GM23338 (cell line): ENCODE results near the gene SPATA20. TPM values are rescaled to one million over a fixed set of nuclear protein-coding genes. Genes with fewer than 3 reads are reported as not detected.

ENCODE experiments used
- ATAC-seq: fragments of 200-7000 bp; cut with Tn5 transposase; 3 replicates; pipeline ENCODE4 v1.9.1; 2020
- DNase-seq: peaks from one replicate; pipeline ENCODE4 v3.0.0-alpha.2; 2015; ENCODE audit warnings: low spot score
- H2AFZ ChIP-seq: fragments of 200-600 bp; sonication (generic); 2 replicates; pipeline ENCODE4 v1.8.0; 2016; ENCODE audit warnings: antibody characterized with exemption, mild to moderate bottlenecking, moderate library complexity
- H3F3A ChIP-seq: fragments of 200-600 bp; sonication (generic); replicated peaks from 2 replicates; pipeline ENCODE4 v1.8.0; 2017; ENCODE audit warnings: antibody characterized with exemption, mixed run types, low read depth
- H3K27ac ChIP-seq: fragments of 200-600 bp; sonication (generic); 2 replicates; pipeline ENCODE4 v1.6.1; 2016; ENCODE audit warnings: low read depth
- H3K27me3 ChIP-seq: fragments of 200-600 bp; sonication (generic); 2 replicates; pipeline ENCODE4 v1.8.0; 2016; ENCODE audit warnings: mild to moderate bottlenecking, mixed run types, moderate library complexity; ENCODE audit not compliant: insufficient read depth
- H3K36me3 ChIP-seq: fragments of 200-600 bp; sonication (generic); 2 replicates; pipeline ENCODE4 v1.8.0; 2016; ENCODE audit warnings: mild to moderate bottlenecking; ENCODE audit not compliant: insufficient read depth
- H3K4me1 ChIP-seq: fragments of 200-600 bp; sonication (generic); 2 replicates; pipeline ENCODE4 v1.8.0; 2016; ENCODE audit warnings: mild to moderate bottlenecking, moderate library complexity; ENCODE audit not compliant: insufficient read depth
- H3K4me2 ChIP-seq: fragments of 200-600 bp; sonication (generic); 2 replicates; pipeline ENCODE4 v1.7.1; 2017; ENCODE audit warnings: mixed run types
- H3K4me3 ChIP-seq: fragments of 200-600 bp; sonication (generic); 2 replicates; pipeline ENCODE4 v1.6.1; 2016; ENCODE audit warnings: mixed run types
- H3K79me2 ChIP-seq: fragments of 200-600 bp; sonication (generic); replicated peaks from 2 replicates; pipeline ENCODE4 v1.8.0; 2017; ENCODE audit warnings: mild to moderate bottlenecking; ENCODE audit not compliant: insufficient read depth
- H3K9me2 ChIP-seq: fragments of 200-600 bp; sonication (generic); 2 replicates; pipeline ENCODE4 v1.8.0; 2017; ENCODE audit not compliant: insufficient read depth
- H4K20me1 ChIP-seq: fragments of 200-600 bp; sonication (generic); replicated peaks from 2 replicates; pipeline ENCODE4 v1.8.0; 2017; ENCODE audit warnings: mild to moderate bottlenecking; ENCODE audit not compliant: insufficient read depth
- H3K27ac Mint-ChIP-seq: 2 replicates; pipeline ENCODE4 v1.8.0; 2020; ENCODE audit warnings: inconsistent platforms, mild to moderate bottlenecking, moderate library complexity, mixed read lengths
- H3K27me3 Mint-ChIP-seq: 3 replicates; pipeline ENCODE4 v1.8.0; 2022; ENCODE audit warnings: low read depth, mild to moderate bottlenecking, moderate library complexity, mixed read lengths, inconsistent platforms; ENCODE audit not compliant: insufficient read depth, poor library complexity
- H3K36me3 Mint-ChIP-seq: 3 replicates; pipeline ENCODE4 v1.8.0; 2021; ENCODE audit warnings: low read depth, mild to moderate bottlenecking, inconsistent platforms, moderate library complexity, mixed read lengths
- H3K4me1 Mint-ChIP-seq: 3 replicates; pipeline ENCODE4 v1.8.0; 2020; ENCODE audit warnings: mild to moderate bottlenecking, inconsistent platforms, mixed read lengths
- H3K4me3 Mint-ChIP-seq: 3 replicates; pipeline ENCODE4 v1.8.0; 2021; ENCODE audit warnings: moderate library complexity, mild to moderate bottlenecking, inconsistent platforms, mixed read lengths
- H3K9me3 Mint-ChIP-seq: 3 replicates; pipeline ENCODE4 v1.8.0; 2020; ENCODE audit warnings: moderate library complexity, mild to moderate bottlenecking, inconsistent platforms, mixed read lengths
- CREB1 ChIP-seq: fragments of 250-450 bp; sonication (Bioruptor Pico); IDR thresholded peaks from 2 replicates; pipeline ENCODE4 v1.5.0; 2020; ENCODE audit warnings: low read depth, mild to moderate bottlenecking, moderate library complexity
- ETS1 ChIP-seq: IDR thresholded peaks from 2 replicates; pipeline ENCODE4 v1.6.1; 2016; ENCODE audit warnings: antibody characterized with exemption
- EZH2 ChIP-seq: fragments of 200-600 bp; sonication (generic); IDR thresholded peaks from one replicate; pipeline ENCODE4 v1.8.0; 2017; ENCODE audit warnings: antibody characterized with exemption, mild to moderate bottlenecking, low read depth; ENCODE audit not compliant: unreplicated experiment
- EZH2phosphoT487 ChIP-seq: fragments of 200-600 bp; sonication (generic); IDR thresholded peaks from one replicate; pipeline ENCODE4 v1.8.1; 2018; ENCODE audit warnings: antibody characterized with exemption; ENCODE audit not compliant: unreplicated experiment
- JUNB ChIP-seq: IDR thresholded peaks from one replicate; pipeline ENCODE4 v1.6.1; 2016; ENCODE audit warnings: antibody characterized with exemption; ENCODE audit not compliant: unreplicated experiment
- NANOG ChIP-seq: IDR thresholded peaks from 2 replicates; pipeline ENCODE4 v1.6.1; 2016; ENCODE audit warnings: antibody characterized with exemption, borderline replicate concordance
- POLR2AphosphoS5 ChIP-seq: IDR thresholded peaks from 2 replicates; pipeline ENCODE4 v1.6.1; 2016; ENCODE audit warnings: antibody characterized with exemption, low read depth
- STAT1 ChIP-seq: IDR thresholded peaks from one replicate; pipeline ENCODE4 v1.6.1; 2016; ENCODE audit warnings: antibody characterized with exemption; ENCODE audit not compliant: unreplicated experiment
- ZNF114 ChIP-seq: fragments of 250-450 bp; sonication (Bioruptor Pico); IDR thresholded peaks from 2 replicates; pipeline ENCODE4 v1.5.0; 2020; ENCODE audit warnings: mild to moderate bottlenecking, moderate library complexity
- ZNF331 ChIP-seq: fragments of 250-450 bp; sonication (Bioruptor Pico); IDR thresholded peaks from 2 replicates; pipeline ENCODE4 v1.5.0; 2020; ENCODE audit warnings: low read depth, mild to moderate bottlenecking, moderate library complexity
- ZNF462 ChIP-seq: fragments of 250-450 bp; sonication (Bioruptor Pico); IDR thresholded peaks from 2 replicates; pipeline ENCODE4 v1.5.0; 2020; ENCODE audit warnings: mild to moderate bottlenecking, moderate library complexity
- polyA plus RNA-seq: library from polyadenylated mRNA; unstranded; fragments of >200 nt; fragmentation: Nextera tagmentation; extraction: Ambion mirVana; gene quantifications from 2 replicates; pipeline ENCODE4 v1.2.1, GENCODE V29; 2016
- total RNA-seq: library from RNA; depleted of rRNA; stranded (reverse); fragments of >200 nt; shearing (Covaris generic); gene quantifications from 2 replicates; pipeline ENCODE4 v1.2.3, GENCODE V29; 2014
- TF ChIP-seq, protein P1 (sequence below): IDR thresholded peaks from one replicate; pipeline ENCODE4 v1.6.1; 2018; ENCODE audit warnings: antibody characterized with exemption; ENCODE audit not compliant: unreplicated experiment
- TF ChIP-seq, protein P2 (sequence below), 2 experiments: fragments of 200-600 bp in 1 of 2; sonication (generic) in 1 of 2; conservative IDR thresholded peaks; 2 replicates each; pipeline versions ENCODE4 v1.5.1 to v1.6.1; 2016 to 2017; ENCODE audit warnings: antibody characterized with exemption in 2 of 2, low read depth in 2 of 2, mild to moderate bottlenecking in 2 of 2, moderate library complexity in 1 of 2

Gene SPATA20
- total and polyA plus RNA-seq, 2 experiments from 2014 or later: 13.8 to 32.7 TPM

GRCh38 chr17:50554201-50554600 is 7.2 kb downstream of the SPATA20 start:
- Mint-ChIP-seq H3K36me3 (no peaks in the 10 kb centered on the region; the same call in 2 of the 3 replicates), H3K27me3 (peaks cover 20% of the 10 kb centered on the region), H3K27ac (no peak overlapping the region), H3K9me3 (no peaks in the 10 kb centered on the region), H3K4me3 (no peak overlapping the region), H3K4me1 (peaks cover 14% of the 10 kb centered on the region)
- H3K79me2 ChIP-seq: no peaks in the 10 kb centered on the region
- H3F3A ChIP-seq: 0 out of 2 replicates have a peak, but pooled peaks cover 6% of the 10 kb centered on the region
- H3K36me3 ChIP-seq: no peaks in the 10 kb centered on the region
- peaks cover 5% of the 10 kb centered on the region; the same call in 1 of the 2 replicates for H3K4me1 ChIP-seq
- H3K4me2 ChIP-seq: no peak overlapping the region
- no peak overlapping the region for H3K27ac ChIP-seq
- H3K9me2 ChIP-seq: no peaks in the 10 kb centered on the region
- ATAC-seq (no peak), DNase-seq (no peak)
- H3K27me3 ChIP-seq: peaks cover 26% of the 10 kb centered on the region
- TF ChIP-seq POLR2AphosphoS5 (no peak), CREB1 (CRISPR knock-in tag) (no peak), EZH2phosphoT487 (no peak), NANOG (no peak), ZNF462 (CRISPR knock-in tag) (no peak), JUNB (no peak), EZH2 (no peak), ZNF331 (CRISPR knock-in tag) (no peak), ETS1 (no peak), STAT1 (no peak), ZNF114 (CRISPR knock-in tag) (no peak)
- TF ChIP-seq, protein P1, sequence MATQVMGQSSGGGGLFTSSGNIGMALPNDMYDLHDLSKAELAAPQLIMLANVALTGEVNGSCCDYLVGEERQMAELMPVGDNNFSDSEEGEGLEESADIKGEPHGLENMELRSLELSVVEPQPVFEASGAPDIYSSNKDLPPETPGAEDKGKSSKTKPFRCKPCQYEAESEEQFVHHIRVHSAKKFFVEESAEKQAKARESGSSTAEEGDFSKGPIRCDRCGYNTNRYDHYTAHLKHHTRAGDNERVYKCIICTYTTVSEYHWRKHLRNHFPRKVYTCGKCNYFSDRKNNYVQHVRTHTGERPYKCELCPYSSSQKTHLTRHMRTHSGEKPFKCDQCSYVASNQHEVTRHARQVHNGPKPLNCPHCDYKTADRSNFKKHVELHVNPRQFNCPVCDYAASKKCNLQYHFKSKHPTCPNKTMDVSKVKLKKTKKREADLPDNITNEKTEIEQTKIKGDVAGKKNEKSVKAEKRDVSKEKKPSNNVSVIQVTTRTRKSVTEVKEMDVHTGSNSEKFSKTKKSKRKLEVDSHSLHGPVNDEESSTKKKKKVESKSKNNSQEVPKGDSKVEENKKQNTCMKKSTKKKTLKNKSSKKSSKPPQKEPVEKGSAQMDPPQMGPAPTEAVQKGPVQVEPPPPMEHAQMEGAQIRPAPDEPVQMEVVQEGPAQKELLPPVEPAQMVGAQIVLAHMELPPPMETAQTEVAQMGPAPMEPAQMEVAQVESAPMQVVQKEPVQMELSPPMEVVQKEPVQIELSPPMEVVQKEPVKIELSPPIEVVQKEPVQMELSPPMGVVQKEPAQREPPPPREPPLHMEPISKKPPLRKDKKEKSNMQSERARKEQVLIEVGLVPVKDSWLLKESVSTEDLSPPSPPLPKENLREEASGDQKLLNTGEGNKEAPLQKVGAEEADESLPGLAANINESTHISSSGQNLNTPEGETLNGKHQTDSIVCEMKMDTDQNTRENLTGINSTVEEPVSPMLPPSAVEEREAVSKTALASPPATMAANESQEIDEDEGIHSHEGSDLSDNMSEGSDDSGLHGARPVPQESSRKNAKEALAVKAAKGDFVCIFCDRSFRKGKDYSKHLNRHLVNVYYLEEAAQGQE: no peak
- TF ChIP-seq, protein P2, sequence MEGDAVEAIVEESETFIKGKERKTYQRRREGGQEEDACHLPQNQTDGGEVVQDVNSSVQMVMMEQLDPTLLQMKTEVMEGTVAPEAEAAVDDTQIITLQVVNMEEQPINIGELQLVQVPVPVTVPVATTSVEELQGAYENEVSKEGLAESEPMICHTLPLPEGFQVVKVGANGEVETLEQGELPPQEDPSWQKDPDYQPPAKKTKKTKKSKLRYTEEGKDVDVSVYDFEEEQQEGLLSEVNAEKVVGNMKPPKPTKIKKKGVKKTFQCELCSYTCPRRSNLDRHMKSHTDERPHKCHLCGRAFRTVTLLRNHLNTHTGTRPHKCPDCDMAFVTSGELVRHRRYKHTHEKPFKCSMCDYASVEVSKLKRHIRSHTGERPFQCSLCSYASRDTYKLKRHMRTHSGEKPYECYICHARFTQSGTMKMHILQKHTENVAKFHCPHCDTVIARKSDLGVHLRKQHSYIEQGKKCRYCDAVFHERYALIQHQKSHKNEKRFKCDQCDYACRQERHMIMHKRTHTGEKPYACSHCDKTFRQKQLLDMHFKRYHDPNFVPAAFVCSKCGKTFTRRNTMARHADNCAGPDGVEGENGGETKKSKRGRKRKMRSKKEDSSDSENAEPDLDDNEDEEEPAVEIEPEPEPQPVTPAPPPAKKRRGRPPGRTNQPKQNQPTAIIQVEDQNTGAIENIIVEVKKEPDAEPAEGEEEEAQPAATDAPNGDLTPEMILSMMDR (conservative IDR thresholded peaks at IDR 0.05; ENCODE audit: low read depth in 2 of 2): no peak
- H4K20me1 ChIP-seq: no peaks in the 10 kb centered on the region; the same call in 1 of the 2 replicates
- H2AFZ ChIP-seq: no peak overlapping the region
- no peak overlapping the region for H3K4me3 ChIP-seq
